ENCODE results near the gene MPV17L2.
"Not testable (repeated sequence)": the region's sequence is repeated elsewhere in the genome, so short reads cannot be mapped to it uniquely, and the experiment has no call there.

MPV17L2 gene

GRCh38 chr19:18193388-18194180 is 566 bp downstream of the MPV17L2 start:
- no peak for DNase-seq

- no peak for DNase-seq
These were observed 1.1 kb downstream of the MPV17L2 start for GRCh38 chr19:18194181-18194530.

GRCh38 chr19:18194554-18195238 is 1.7 kb downstream of the MPV17L2 start:
- DNase-seq, result no peak

GRCh38 chr19:18196511-18196845 is 3.5 kb downstream of the MPV17L2 start:
- no peak for DNase-seq

- no peak for DNase-seq
These were observed 4.3 kb downstream of the MPV17L2 start for GRCh38 chr19:18197306-18197705.

- no peak for DNase-seq
These were observed 4.9 kb downstream of the MPV17L2 start for GRCh38 chr19:18197941-18198340.

GRCh38 chr19:18198374-18198773 is 5.4 kb downstream of the MPV17L2 start:
- DNase-seq, result no peak

GRCh38 chr19:18202397-18202777 is 9.4 kb downstream of the MPV17L2 start:
- no peak for DNase-seq

GRCh38 chr19:18202778-18203407 is 9.9 kb downstream of the MPV17L2 start:
- no peak for DNase-seq

- no peak for DNase-seq
These were observed 10.4 kb downstream of the MPV17L2 start for GRCh38 chr19:18203408-18203862.

- peak; percentile 93 for DNase-seq
These were observed 10.9 kb downstream of the MPV17L2 start, which contains the start of gene RAB3A for GRCh38 chr19:18203863-18204393. Gene RAB3A (minus strand): TSS chr19:18204042. CDS start chr19:18202740, 1,302 bp downstream.

GRCh38 chr19:18204394-18205199 is 11.6 kb downstream of the MPV17L2 start:
- peak; percentile 63 for DNase-seq

GRCh38 chr19:18205200-18205892 is 12.3 kb downstream of the MPV17L2 start:
- DNase-seq, result no peak

- no peak for DNase-seq
These were observed 13.0 kb downstream of the MPV17L2 start for GRCh38 chr19:18206018-18206417.

- no peak for DNase-seq
These were observed 15.3 kb downstream of the MPV17L2 start for GRCh38 chr19:18208098-18208951.

- not testable (repeated sequence) for DNase-seq
These were observed 16.9 kb downstream of the MPV17L2 start for GRCh38 chr19:18209912-18210311.

GRCh38 chr19:18211683-18212082 is 18.7 kb downstream of the MPV17L2 start:
- DNase-seq, result no peak

- DNase-seq, result no peak
These were observed 21.9 kb downstream of the MPV17L2 start for GRCh38 chr19:18214779-18215433.

- no peak for DNase-seq
These were observed 23.8 kb downstream of the MPV17L2 start for GRCh38 chr19:18216789-18217188.

- DNase-seq, result no peak
These were observed 25.1 kb downstream of the MPV17L2 start for GRCh38 chr19:18218159-18218558.

GRCh38 chr19:18218600-18218999 is 25.6 kb downstream of the MPV17L2 start:
- no peak for DNase-seq
